Liver (tissue), 9 donors: ENCODE measurements around the gene GPR65. TPM values are rescaled to one million over a fixed set of nuclear protein-coding genes. Genes with fewer than 3 reads are reported as not detected.
A peak's percentile ranks its signal among the peaks of the same experiment; 100 is the strongest.

Experiments
- DNase-seq: peaks from one replicate; pipeline ENCODE4 v3.0.0-alpha.2; 2017; ENCODE audit warnings: low spot score
- H3K27ac ChIP-seq, 2 donors: one replicate each; pipeline ENCODE4 v1.7.0; 2013; ENCODE audit warnings: inconsistent platforms in 2 of 2, low read length in 2 of 2, control low read depth in 1 of 2, low read depth in 1 of 2, mild to moderate bottlenecking in 1 of 2
- H3K27me3 ChIP-seq, 4 donors: one replicate each; pipeline versions ENCODE4 v1.6.1 to v1.7.0; 2013; ENCODE audit warnings: low read length in 3 of 4, inconsistent platforms in 1 of 4, mild to moderate bottlenecking in 1 of 4, moderate library complexity in 1 of 4; ENCODE audit not compliant: control insufficient read depth in 4 of 4, insufficient read depth in 4 of 4
- H3K36me3 ChIP-seq, 4 donors: one replicate each; pipeline versions ENCODE4 v1.6.1 to v1.7.0; 2013; ENCODE audit warnings: low read length in 3 of 4, mild to moderate bottlenecking in 3 of 4, low read depth in 1 of 4, moderate library complexity in 1 of 4; ENCODE audit not compliant: control insufficient read depth in 4 of 4, insufficient read depth in 3 of 4
- H3K4me1 ChIP-seq, 4 donors: one replicate each; pipeline versions ENCODE4 v1.6.1 to v1.7.0; 2013; ENCODE audit warnings: low read length in 3 of 4, mild to moderate bottlenecking in 3 of 4, moderate library complexity in 1 of 4; ENCODE audit not compliant: control insufficient read depth in 4 of 4, insufficient read depth in 4 of 4
- H3K4me3 ChIP-seq, 3 donors: one replicate each; pipeline versions ENCODE4 v1.6.1 to v1.7.0; 2013; ENCODE audit warnings: low read length in 3 of 3, control low read depth in 1 of 3, low read depth in 1 of 3, mild to moderate bottlenecking in 1 of 3
- H3K9ac ChIP-seq, 2 donors: one replicate each; pipeline ENCODE4 v1.7.0; 2013; ENCODE audit warnings: low read length in 2 of 2, mild to moderate bottlenecking in 2 of 2, moderate library complexity in 2 of 2, control low read depth in 1 of 2, low read depth in 1 of 2
- H3K9me3 ChIP-seq, 4 donors: one replicate each; pipeline versions ENCODE4 v1.6.1 to v1.7.0; 2013; ENCODE audit warnings: low read length in 3 of 4; ENCODE audit not compliant: control insufficient read depth in 4 of 4
- ATF3 ChIP-seq: IDR thresholded peaks from 2 replicates; pipeline ENCODE4 v1.6.1; 2016; ENCODE audit warnings: antibody characterized with exemption
- CTCF ChIP-seq: fragments of 150-350 bp; IDR thresholded peaks from 2 replicates; pipeline ENCODE4 v1.5.1; 2017; ENCODE audit warnings: improper control_type of control experiment, low read depth, low read length; ENCODE audit not compliant: missing input control
- EGR1 ChIP-seq, 2 donors: IDR thresholded peaks; 2 replicates each; pipeline ENCODE4 v1.6.1; 2016 to 2018; ENCODE audit warnings: antibody characterized with exemption in 2 of 2, low read depth in 2 of 2
- FOXA1 ChIP-seq: IDR thresholded peaks from 2 replicates; pipeline ENCODE4 v1.6.1; 2016; ENCODE audit warnings: antibody characterized with exemption
- FOXA2 ChIP-seq: IDR thresholded peaks from 2 replicates; pipeline ENCODE4 v1.6.1; 2016; ENCODE audit warnings: antibody characterized with exemption
- GABPA ChIP-seq, 2 donors: IDR thresholded peaks in 1 of 2; conservative IDR thresholded peaks in 1 of 2; 2 replicates each; pipeline ENCODE4 v1.6.1; 2016; ENCODE audit warnings: antibody characterized with exemption in 2 of 2, mild to moderate bottlenecking in 1 of 2, moderate library complexity in 1 of 2
- HNF4A ChIP-seq, 2 donors: conservative IDR thresholded peaks; 2 replicates each; pipeline ENCODE4 v1.6.1; 2016; ENCODE audit warnings: antibody characterized with exemption in 2 of 2, mild to moderate bottlenecking in 2 of 2
- HNF4G ChIP-seq: IDR thresholded peaks from 2 replicates; pipeline ENCODE4 v1.6.1; 2016; ENCODE audit warnings: antibody characterized with exemption
- JUND ChIP-seq, 2 donors: IDR thresholded peaks; 2 replicates each; pipeline ENCODE4 v1.6.1; 2016; ENCODE audit warnings: antibody characterized with exemption in 2 of 2
- MAX ChIP-seq: IDR thresholded peaks from 2 replicates; pipeline ENCODE4 v1.6.1; 2016; ENCODE audit warnings: antibody characterized with exemption
- NR2F2 ChIP-seq: IDR thresholded peaks from 2 replicates; pipeline ENCODE4 v1.6.1; 2016; ENCODE audit warnings: antibody characterized with exemption
- RAD21 ChIP-seq, 2 donors: IDR thresholded peaks; 2 replicates each; pipeline ENCODE4 v1.6.1; 2016; ENCODE audit warnings: antibody characterized with exemption in 2 of 2, mild to moderate bottlenecking in 2 of 2
- REST ChIP-seq: IDR thresholded peaks from 2 replicates; pipeline ENCODE4 v1.6.1; 2016; ENCODE audit warnings: antibody characterized with exemption, mild to moderate bottlenecking
- RXRA ChIP-seq, 2 donors: IDR thresholded peaks; 2 replicates each; pipeline ENCODE4 v1.6.1; 2017 to 2018; ENCODE audit warnings: antibody characterized with exemption in 2 of 2, mild to moderate bottlenecking in 1 of 2
- SP1 ChIP-seq: IDR thresholded peaks from 2 replicates; pipeline ENCODE4 v1.6.1; 2018; ENCODE audit warnings: antibody characterized with exemption, mild to moderate bottlenecking
- TAF1 ChIP-seq: conservative IDR thresholded peaks from 2 replicates; pipeline ENCODE4 v1.6.1; 2016; ENCODE audit warnings: antibody characterized with exemption, mild to moderate bottlenecking
- YY1 ChIP-seq: IDR thresholded peaks from 2 replicates; pipeline ENCODE4 v1.6.1; 2016; ENCODE audit warnings: antibody characterized with exemption, mild to moderate bottlenecking
- ZBTB33 ChIP-seq: IDR thresholded peaks from 2 replicates; pipeline ENCODE4 v1.6.1; 2016; ENCODE audit warnings: antibody characterized with exemption
- WGBS: extraction: QIAGEN DNeasy Blood & Tissue Kit; methylation state at CpG from one replicate; pipeline ENCODE4 v1.1.7; 2013; 5-methylcytosine and 5-hydroxymethylcytosine counted together
- polyA plus RNA-seq, 2 donors: library from polyadenylated mRNA; stranded (reverse) in 1 of 2; unstranded in 1 of 2; fragments of 200-250 nt in 1 of 2; fragments of >200 nt in 1 of 2; fragmentation: Nextera tagmentation in 1 of 2; extraction: Ambion mirVana in 1 of 2; gene quantifications; one replicate each; pipeline versions ENCODE4 v1.2.1 to v1.2.3, GENCODE V29; 2013 to 2015
- total RNA-seq, 2 donors: library from RNA; depleted of rRNA; stranded (reverse); fragments of >200 nt; gene quantifications; one replicate each; pipeline ENCODE4 v1.2.3, GENCODE V29; 2014
- donor health status: healthy.
- donor health status: healthy.
- donor health status: healthy.
- donor health status: healthy.
- donor health status: healthy.

GPR65 gene
- total and polyA plus RNA-seq, 4 donors, result 0.72 to 4.5 (median 1.7) TPM

- Histone ChIP-seq H3K27ac (no peak overlapping the region), H3K9me3 (no peaks in the 10 kb centered on the region), H3K9ac (no peak overlapping the region), H3K4me3 (no peak overlapping the region), H3K4me1 (peaks cover 0 to 11% (median 0%) of the 10 kb centered on the region in 4 donors), H3K36me3 (no peaks in the 10 kb centered on the region), H3K27me3 (no peaks in the 10 kb centered on the region)
- TF ChIP-seq HNF4A (conservative IDR thresholded peaks at IDR 0.05) (no peak), JUND (IDR thresholded peaks at IDR 0.05) (no peak), EGR1 (IDR thresholded peaks at IDR 0.05; ENCODE audit: low read depth in 2 of 2) (no peak), HNF4G (no peak), FOXA2 (no peak), GABPA (IDR thresholded peaks at IDR 0.05 in 1 of 2, conservative IDR thresholded peaks at IDR 0.05 in 1 of 2) (no peak), ATF3 (no peak)
- DNase-seq, result no peak
- 97% methylated on average over 2 of the region's 2 CpGs for WGBS
Measured at GRCh38 chr14:88017535-88017934, 12.6 kb downstream of the GPR65 start.

- 31% methylated on average over 3 of the region's 3 CpGs for WGBS
- DNase-seq, result no peak
- TF ChIP-seq FOXA1 (no peak), NR2F2 (peak; percentile 54), HNF4A (conservative IDR thresholded peaks at IDR 0.05) (no peak), REST (no peak), CTCF (no peak), RAD21 (IDR thresholded peaks at IDR 0.05) (no peak), YY1 (no peak), HNF4G (no peak), FOXA2 (no peak), EGR1 (IDR thresholded peaks at IDR 0.05; ENCODE audit: low read depth in 2 of 2) (no peak), ATF3 (no peak), TAF1 (no peak), JUND (IDR thresholded peaks at IDR 0.05) (no peak), MAX (peak; percentile 8), RXRA (IDR thresholded peaks at IDR 0.05) (peak in 1 of 2 donors; percentile 10), ZBTB33 (no peak), GABPA (IDR thresholded peaks at IDR 0.05 in 1 of 2, conservative IDR thresholded peaks at IDR 0.05 in 1 of 2) (no peak), SP1 (no peak)
- Histone ChIP-seq H3K4me1 (peaks cover 5 to 33% (median 20%) of the 10 kb centered on the region in 4 donors), H3K9ac (no peak overlapping the region), H3K36me3 (no peaks in the 10 kb centered on the region), H3K9me3 (no peaks in the 10 kb centered on the region), H3K27me3 (no peaks in the 10 kb centered on the region), H3K4me3 (no peak overlapping the region), H3K27ac (peak overlapping the region in 1 of 2 donors; percentile 44)
Measured at GRCh38 chr14:88023658-88024187, 18.8 kb downstream of the GPR65 start.
